Body of pancreas (tissue), 4 donors: ENCODE results near the gene GINS1.

ENCODE experiments used
- CTCF ChIP-seq, 7 experiments: fragments of 450-650 bp in 4 of 7; fragments of 200-600 bp in 3 of 7; sonication (generic) in 3 of 7; IDR thresholded peaks; one replicate each; pipeline ENCODE4 v1.5.1; 2016 to 2019; ENCODE audit warnings: antibody characterized with exemption in 7 of 7
- POLR2A ChIP-seq, 3 donors: fragments of 450-650 bp; IDR thresholded peaks; one replicate each; pipeline ENCODE4 v1.6.1; 2016; ENCODE audit warnings: antibody characterized with exemption in 3 of 3, mild to moderate bottlenecking in 2 of 3

GRCh38 chr20:25402583-25402982 is 4.9 kb upstream of the GINS1 start:
- no peak for TF ChIP-seq POLR2A (IDR thresholded peaks at IDR 0.05)
- no peak for TF ChIP-seq CTCF (IDR thresholded peaks at IDR 0.05)
